Gastrocnemius medialis (tissue), 4 donors: Measurements from ENCODE around the gene SF3A1.

Experiments used
- CTCF ChIP-seq, 5 experiments: fragments of 450-650 bp in 3 of 5; fragments of 200-600 bp in 2 of 5; sonication (generic) in 2 of 5; IDR thresholded peaks in 4 of 5; conservative IDR thresholded peaks in 1 of 5; 1 replicate in 4 of 5; 2 replicates in 1 of 5; pipeline ENCODE4 v1.5.1; 2016 to 2019; ENCODE audit warnings: antibody characterized with exemption in 5 of 5, mild to moderate bottlenecking in 3 of 5, moderate library complexity in 3 of 5
- POLR2A ChIP-seq, 2 donors: fragments of 450-650 bp; IDR thresholded peaks; one replicate each; pipeline ENCODE4 v1.6.1; 2017; ENCODE audit warnings: antibody characterized with exemption in 2 of 2, mild to moderate bottlenecking in 2 of 2, moderate library complexity in 2 of 2

GRCh38 chr22:30347255-30347892 lies 9.3 kb downstream of the SF3A1 start:
- TF ChIP-seq POLR2A (IDR thresholded peaks at IDR 0.05) (no peak), CTCF (IDR thresholded peaks at IDR 0.05 in 4 of 5, conservative IDR thresholded peaks at IDR 0.05 in 1 of 5) (no peak)
